ENCODE data around the gene ANKZF1. TPM values are rescaled to one million over a fixed set of nuclear protein-coding genes. Genes with fewer than 3 reads are reported as not detected.

The ANKZF1 gene
- total and polyA plus RNA-seq, 10 of the 15 experiments (the other 5 are each of a cell fraction or from before 2014, with no cell fraction given) = 3.1 to 104 (median 35.0) TPM

DNA sequence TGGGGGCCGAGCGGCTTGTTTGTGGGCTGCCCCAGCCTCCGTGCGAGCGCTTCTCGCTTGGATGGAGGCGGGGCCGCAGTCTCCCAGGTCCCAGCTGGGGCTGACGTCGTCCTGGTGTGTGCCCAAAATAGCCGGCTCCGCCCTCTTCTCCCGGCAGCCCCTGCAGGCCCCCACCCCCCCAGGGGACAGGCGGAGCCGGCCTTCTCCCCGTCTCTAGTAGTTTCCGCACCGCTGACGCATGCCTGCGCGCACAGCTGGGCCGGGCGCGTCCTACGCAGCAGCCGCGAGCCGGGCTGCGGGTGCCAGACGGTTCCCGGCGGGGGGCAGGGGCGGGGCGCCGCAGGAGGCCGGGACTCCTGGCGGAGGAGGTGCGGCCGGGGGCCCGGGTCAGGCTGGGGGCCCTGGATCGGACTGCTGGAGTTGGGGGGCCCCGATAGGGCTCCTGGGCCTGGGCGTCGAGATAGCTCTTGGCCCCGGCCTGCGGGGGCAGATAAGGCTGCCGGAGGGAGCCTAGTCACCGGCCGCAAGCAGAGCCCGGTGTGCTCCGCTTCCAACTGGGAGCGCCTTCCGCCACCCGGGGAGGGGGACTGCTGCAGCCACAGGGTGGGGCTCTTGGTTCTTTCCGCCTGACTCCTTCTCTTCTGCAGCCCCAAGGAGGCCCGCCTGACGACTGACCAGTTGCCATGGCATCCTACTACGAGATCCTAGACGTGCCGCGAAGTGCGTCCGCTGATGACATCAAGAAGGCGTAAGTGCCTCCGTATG is 49.7 kb downstream of the ANKZF1 start, which contains the start of gene DNAJB2 (continued):
- TF ChIP-seq, protein P1, sequence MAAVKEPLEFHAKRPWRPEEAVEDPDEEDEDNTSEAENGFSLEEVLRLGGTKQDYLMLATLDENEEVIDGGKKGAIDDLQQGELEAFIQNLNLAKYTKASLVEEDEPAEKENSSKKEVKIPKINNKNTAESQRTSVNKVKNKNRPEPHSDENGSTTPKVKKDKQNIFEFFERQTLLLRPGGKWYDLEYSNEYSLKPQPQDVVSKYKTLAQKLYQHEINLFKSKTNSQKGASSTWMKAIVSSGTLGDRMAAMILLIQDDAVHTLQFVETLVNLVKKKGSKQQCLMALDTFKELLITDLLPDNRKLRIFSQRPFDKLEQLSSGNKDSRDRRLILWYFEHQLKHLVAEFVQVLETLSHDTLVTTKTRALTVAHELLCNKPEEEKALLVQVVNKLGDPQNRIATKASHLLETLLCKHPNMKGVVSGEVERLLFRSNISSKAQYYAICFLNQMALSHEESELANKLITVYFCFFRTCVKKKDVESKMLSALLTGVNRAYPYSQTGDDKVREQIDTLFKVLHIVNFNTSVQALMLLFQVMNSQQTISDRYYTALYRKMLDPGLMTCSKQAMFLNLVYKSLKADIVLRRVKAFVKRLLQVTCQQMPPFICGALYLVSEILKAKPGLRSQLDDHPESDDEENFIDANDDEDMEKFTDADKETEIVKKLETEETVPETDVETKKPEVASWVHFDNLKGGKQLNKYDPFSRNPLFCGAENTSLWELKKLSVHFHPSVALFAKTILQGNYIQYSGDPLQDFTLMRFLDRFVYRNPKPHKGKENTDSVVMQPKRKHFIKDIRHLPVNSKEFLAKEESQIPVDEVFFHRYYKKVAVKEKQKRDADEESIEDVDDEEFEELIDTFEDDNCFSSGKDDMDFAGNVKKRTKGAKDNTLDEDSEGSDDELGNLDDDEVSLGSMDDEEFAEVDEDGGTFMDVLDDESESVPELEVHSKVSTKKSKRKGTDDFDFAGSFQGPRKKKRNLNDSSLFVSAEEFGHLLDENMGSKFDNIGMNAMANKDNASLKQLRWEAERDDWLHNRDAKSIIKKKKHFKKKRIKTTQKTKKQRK (IDR thresholded peaks at IDR 0.05; ENCODE audit: low read depth, low read length) = no peak
- no peak for TF ChIP-seq SIX5 (IDR thresholded peaks at IDR 0.05; ENCODE audit: low read depth, low read length, severe bottlenecking)
- TF ChIP-seq EGR1 (IDR thresholded peaks at IDR 0.05; ENCODE audit: borderline replicate concordance in 1 of 2, low read depth in 2 of 2, low read length in 2 of 2) = no peak
- TF ChIP-seq ZNF274 (IDR thresholded peaks at IDR 0.05; ENCODE audit: insufficient read depth, insufficient read length) = no peak
- no peak for TF ChIP-seq ZNF622 (IDR thresholded peaks at IDR 0.05)
- no peak for TF ChIP-seq HDAC2 (IDR thresholded peaks at IDR 0.05)
- peak; percentile 87 for TF ChIP-seq BACH1 (IDR thresholded peaks at IDR 0.05; ENCODE audit: borderline replicate concordance)
- TF ChIP-seq, protein P2, sequence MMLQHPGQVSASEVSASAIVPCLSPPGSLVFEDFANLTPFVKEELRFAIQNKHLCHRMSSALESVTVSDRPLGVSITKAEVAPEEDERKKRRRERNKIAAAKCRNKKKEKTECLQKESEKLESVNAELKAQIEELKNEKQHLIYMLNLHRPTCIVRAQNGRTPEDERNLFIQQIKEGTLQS (IDR thresholded peaks at IDR 0.05; ENCODE audit: borderline replicate concordance, extremely low read depth, low read depth, low read length) = no peak
- TF ChIP-seq, protein P3, sequence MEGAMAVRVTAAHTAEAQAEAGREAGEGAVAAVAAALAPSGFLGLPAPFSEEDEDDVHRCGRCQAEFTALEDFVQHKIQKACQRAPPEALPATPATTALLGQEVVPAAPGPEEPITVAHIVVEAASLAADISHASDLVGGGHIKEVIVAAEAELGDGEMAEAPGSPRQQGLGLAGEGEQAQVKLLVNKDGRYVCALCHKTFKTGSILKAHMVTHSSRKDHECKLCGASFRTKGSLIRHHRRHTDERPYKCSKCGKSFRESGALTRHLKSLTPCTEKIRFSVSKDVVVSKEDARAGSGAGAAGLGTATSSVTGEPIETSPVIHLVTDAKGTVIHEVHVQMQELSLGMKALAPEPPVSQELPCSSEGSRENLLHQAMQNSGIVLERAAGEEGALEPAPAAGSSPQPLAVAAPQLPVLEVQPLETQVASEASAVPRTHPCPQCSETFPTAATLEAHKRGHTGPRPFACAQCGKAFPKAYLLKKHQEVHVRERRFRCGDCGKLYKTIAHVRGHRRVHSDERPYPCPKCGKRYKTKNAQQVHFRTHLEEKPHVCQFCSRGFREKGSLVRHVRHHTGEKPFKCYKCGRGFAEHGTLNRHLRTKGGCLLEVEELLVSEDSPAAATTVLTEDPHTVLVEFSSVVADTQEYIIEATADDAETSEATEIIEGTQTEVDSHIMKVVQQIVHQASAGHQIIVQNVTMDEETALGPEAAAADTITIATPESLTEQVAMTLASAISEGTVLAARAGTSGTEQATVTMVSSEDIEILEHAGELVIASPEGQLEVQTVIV (IDR thresholded peaks at IDR 0.05; ENCODE audit: borderline replicate concordance, partially characterized antibody) = peak; percentile 73
- TF ChIP-seq BMI1 (IDR thresholded peaks at IDR 0.05; ENCODE audit: borderline replicate concordance) = peak; percentile 88
- peak; percentile 51 for TF ChIP-seq CUX1 (IDR thresholded peaks at IDR 0.05; ENCODE audit: insufficient replicate concordance, low read depth, low read length)
- TF ChIP-seq CBX3 (IDR thresholded peaks at IDR 0.05; ENCODE audit: borderline replicate concordance, low read depth) = no peak
- no peak; the same call in 1 of the 2 replicates for TF ChIP-seq MLLT1 (IDR thresholded peaks at IDR 0.05)
- peak; percentile 78; the same call in 1 of the 2 replicates for TF ChIP-seq PAX5 (IDR thresholded peaks at IDR 0.05; ENCODE audit: borderline replicate concordance, low read depth, low read length)
- TF ChIP-seq JUND (IDR thresholded peaks at IDR 0.05; ENCODE audit: low read depth, low read length) = peak; percentile 79
- peak; percentile 63 for TF ChIP-seq TAF1 (IDR thresholded peaks at IDR 0.05; ENCODE audit: borderline replicate concordance, low read depth, low read length)
